K562 (cell line): Measurements from ENCODE around the gene SRPK2. TPM values are rescaled to one million over a fixed set of nuclear protein-coding genes. Genes with fewer than 3 reads are reported as not detected.
A peak's percentile ranks its signal among the peaks of the same experiment; 100 is the strongest.

Experiments used
- ATAC-seq: fragments of 200-7000 bp; cut with Tn5 transposase; 3 replicates; pipeline ENCODE4 v1.9.1; 2020; ENCODE audit warnings: moderate library complexity
- BruUV-seq: library from RNA; stranded (reverse); fragments of 400-500 nt; replicated peaks from 2 replicates; lab custom pipeline; 2021; lab: Mats Ljungman, UMichigan
- CTCF ChIA-PET: fragments of 300-600 bp; formaldehyde crosslinking; extraction: SDS; loops from one replicate; lab custom pipeline; 2021; ENCODE audit warnings: low intra/inter-chr PET ratio; lab: Yijun Ruan, JAX
- POLR2A ChIA-PET: fragments of 300-600, 350-650 bp; sonication (Branson Sonifier 250); formaldehyde crosslinking; extraction: SDS; loops from one replicate; lab custom pipeline; 2021; ENCODE audit warnings: antibody characterized with exemption, inconsistent platforms; lab: Yijun Ruan, JAX
- DNase-seq, 4 experiments: peaks; one replicate each; pipeline versions ENCODE4 v3.0.0 to v3.0.0-alpha.2; 2011 to 2018; ENCODE audit warnings: low spot score in 3 of 4, mixed read lengths in 3 of 4; ENCODE audit errors: extremely low read depth in 1 of 4
- FAIRE-seq: peaks from 2 replicates; lab custom pipeline; 2011; peaks lifted over from hg19 to GRCh38; lab: Jason Lieb, UNC
- H2AFZ ChIP-seq: 2 replicates; pipeline ENCODE4 v1.6.0; 2011; ENCODE audit warnings: low read depth, low read length, control low read depth, inconsistent platforms
- H3K27ac ChIP-seq: fragments of 200-600 bp; 3 replicates; pipeline ENCODE4 v1.8.0; 2011; ENCODE audit warnings: low read depth, mild to moderate bottlenecking, control low read depth, inconsistent platforms, low read length, moderate library complexity, mixed read lengths; ENCODE audit errors: extremely low read depth
- H3K27me3 ChIP-seq, 2 experiments: fragments of 300-600 bp in 1 of 2; 2 replicates in 1 of 2; 3 replicates in 1 of 2; pipeline versions ENCODE4 v1.6.0 to v1.8.0; 2011; ENCODE audit warnings: inconsistent platforms in 2 of 2, low read length in 2 of 2, mild to moderate bottlenecking in 1 of 2, mixed read lengths in 1 of 2, moderate library complexity in 1 of 2; ENCODE audit not compliant: control insufficient read depth in 2 of 2, insufficient read depth in 2 of 2
- H3K36me3 ChIP-seq: fragments of 300-600 bp; 3 replicates; pipeline ENCODE4 v1.8.0; 2011; ENCODE audit warnings: mild to moderate bottlenecking, low read length, inconsistent platforms; ENCODE audit not compliant: control insufficient read depth, insufficient read depth
- H3K4me1 ChIP-seq, 2 experiments: fragments of 200-600 bp in 1 of 2; replicated peaks in 1 of 2; 2 replicates in 1 of 2; 3 replicates in 1 of 2; pipeline versions ENCODE4 v1.5.1 to v1.8.0; 2011; ENCODE audit warnings: inconsistent platforms in 2 of 2, low read length in 2 of 2, mild to moderate bottlenecking in 1 of 2, mixed read lengths in 1 of 2, moderate library complexity in 1 of 2; ENCODE audit not compliant: control insufficient read depth in 2 of 2, insufficient read depth in 2 of 2
- H3K4me2 ChIP-seq: 2 replicates; pipeline ENCODE4 v1.6.1; 2011; ENCODE audit warnings: low read length, control low read depth, inconsistent platforms, mixed read lengths; ENCODE audit not compliant: insufficient read depth
- H3K4me3 ChIP-seq: fragments of 200-600 bp; sonication (generic), shearing (Covaris generic); 2 replicates; pipeline ENCODE4 v1.5.1; 2016; ENCODE audit warnings: control low read depth, inconsistent platforms
- H3K79me2 ChIP-seq: fragments of 200-600 bp; 3 replicates; pipeline ENCODE4 v1.8.0; 2011; ENCODE audit warnings: low read length, inconsistent platforms; ENCODE audit not compliant: control insufficient read depth, insufficient read depth
- H3K9ac ChIP-seq, 2 experiments: 2 replicates each; pipeline versions ENCODE4 v1.6.0 to v1.6.1; 2011; ENCODE audit warnings: low read depth in 2 of 2, low read length in 2 of 2, control low read depth in 1 of 2, inconsistent platforms in 1 of 2, mild to moderate bottlenecking in 1 of 2, mixed read lengths in 1 of 2; ENCODE audit not compliant: insufficient read depth in 1 of 2
- H3K9me1 ChIP-seq: one replicate; pipeline ENCODE4 v1.6.0; 2011; ENCODE audit warnings: inconsistent platforms, mild to moderate bottlenecking, low read length, moderate library complexity; ENCODE audit not compliant: control insufficient read depth, insufficient read depth
- H3K9me3 ChIP-seq: replicated peaks from 2 replicates; pipeline ENCODE4 v1.5.1; 2011; ENCODE audit warnings: low read depth, low read length, inconsistent platforms; ENCODE audit not compliant: control insufficient read depth, insufficient read depth
- H4K20me1 ChIP-seq: replicated peaks from 2 replicates; pipeline ENCODE4 v1.6.1; 2011; ENCODE audit warnings: low read length, inconsistent platforms, mixed read lengths; ENCODE audit not compliant: control insufficient read depth, insufficient read depth
- ATF4 ChIP-seq: fragments of 450-650 bp; formaldehyde crosslinking; IDR thresholded peaks from 2 replicates; pipeline ENCODE4 v1.4.0; 2022; ENCODE audit warnings: mild to moderate bottlenecking, moderate library complexity
- ELF1 ChIP-seq: fragments of 200-800 bp; sonication (Bioruptor generic); IDR thresholded peaks from 2 replicates; pipeline ENCODE4 v1.6.1; 2016; ENCODE audit warnings: missing genetic modification characterization, missing compliant biosample characterization
- ETV6 ChIP-seq, 3 experiments: fragments of 150-350 bp in 1 of 3; sonication (generic) in 1 of 3; formaldehyde crosslinking in 1 of 3; IDR thresholded peaks; 2 replicates each; pipeline versions ENCODE4 v1.6.1 to v1.8.0; 2014 to 2022; ENCODE audit warnings: borderline replicate concordance in 2 of 3, low read depth in 2 of 3, antibody characterized with exemption in 1 of 3, low read length in 1 of 3, mild to moderate bottlenecking in 1 of 3, missing genetic modification reagents in 1 of 3
- FOXK2 ChIP-seq, 2 experiments: fragments of 450-650 bp; IDR thresholded peaks in 1 of 2; conservative IDR thresholded peaks in 1 of 2; 2 replicates each; pipeline ENCODE4 v1.6.1; 2016; ENCODE audit warnings: low read depth in 2 of 2, mild to moderate bottlenecking in 1 of 2
- IRF2 ChIP-seq: sonication (generic); formaldehyde crosslinking; IDR thresholded peaks from 2 replicates; pipeline ENCODE4 v1.8.1; 2022; ENCODE audit warnings: mild to moderate bottlenecking, missing genetic modification reagents
- KDM5B ChIP-seq: fragments of 200-600 bp; sonication (generic); IDR thresholded peaks from 2 replicates; pipeline ENCODE4 v1.6.1; 2012; ENCODE audit warnings: low read depth, mild to moderate bottlenecking, moderate library complexity, low read length, control low read depth, inconsistent platforms; ENCODE audit not compliant: insufficient replicate concordance
- L3MBTL2 ChIP-seq: fragments of 450-650 bp; IDR thresholded peaks from 2 replicates; pipeline ENCODE4 v1.6.1; 2016; ENCODE audit warnings: mild to moderate bottlenecking, moderate library complexity
- OTX1 ChIP-seq: fragments of 450-650 bp; formaldehyde crosslinking; IDR thresholded peaks from 2 replicates; pipeline ENCODE4 v1.4.0; 2022; ENCODE audit warnings: mild to moderate bottlenecking
- SAFB ChIP-seq: fragments of 200-400 bp; formaldehyde crosslinking; IDR thresholded peaks from 2 replicates; pipeline ENCODE4 v1.6.1; 2017; ENCODE audit warnings: low read depth, low read length, borderline replicate concordance
- SMARCB1 ChIP-seq: IDR thresholded peaks from 2 replicates; pipeline ENCODE4 v1.6.1; 2011; ENCODE audit warnings: improper control_type of control experiment, low read depth; ENCODE audit not compliant: insufficient read length
- SMARCC2 ChIP-seq: fragments of 450-650 bp; IDR thresholded peaks from 2 replicates; pipeline ENCODE4 v1.6.1; 2017; ENCODE audit warnings: antibody characterized with exemption, moderate library complexity, mild to moderate bottlenecking, low read depth
- ZFPM2 ChIP-seq: fragments of 250-450 bp; sonication (Bioruptor Pico); IDR thresholded peaks from 2 replicates; pipeline ENCODE4 v1.5.1; 2022; ENCODE audit warnings: mild to moderate bottlenecking
- ZNF263 ChIP-seq: sonication (generic); formaldehyde crosslinking; IDR thresholded peaks from 2 replicates; pipeline ENCODE4 v1.8.0; 2022; ENCODE audit warnings: mild to moderate bottlenecking, missing genetic modification reagents, borderline replicate concordance
- ZNF311 ChIP-seq: fragments of 250-450 bp; sonication (Bioruptor Pico); IDR thresholded peaks from 2 replicates; pipeline ENCODE4 v1.4.0; 2020; ENCODE audit warnings: mild to moderate bottlenecking, moderate library complexity
- ZNF354B ChIP-seq: fragments of 250-450 bp; sonication (Bioruptor Pico); IDR thresholded peaks from 2 replicates; pipeline ENCODE4 v1.4.0; 2020
- ZNF445 ChIP-seq: fragments of 250-450 bp; sonication (Bioruptor Pico); IDR thresholded peaks from 2 replicates; pipeline ENCODE4 v1.4.0; 2020; ENCODE audit warnings: low read depth, mild to moderate bottlenecking, moderate library complexity
- ZNF695 ChIP-seq: fragments of 450-650 bp; formaldehyde crosslinking; IDR thresholded peaks from 2 replicates; pipeline ENCODE4 v1.4.0; 2020; ENCODE audit warnings: mild to moderate bottlenecking, moderate library complexity
- WGBS: fragments of 100-300 bp; shearing (Covaris generic); methylation state at CpG from one replicate; pipeline ENCODE4 v1.1.6; 2016; ENCODE audit warnings: low coverage, mixed read lengths; ENCODE audit not compliant: insufficient coverage; ENCODE audit errors: missing lambda C conversion rate; 5-methylcytosine and 5-hydroxymethylcytosine counted together
- in situ Hi-C: fragments of 300-500 bp; cut with MboI; formaldehyde crosslinking; loops from 4 replicates; pipeline ENCODE4 v1.15.0; 2018; ENCODE audit warnings: inconsistent platforms, mixed read lengths
- intact Hi-C: fragments of 100-400 bp; cut with micrococcal nuclease; formaldehyde crosslinking; loops from 2 replicates; pipeline ENCODE4 v1.14.2; 2022
- polyA plus RNA-seq, 8 experiments: library from polyadenylated mRNA; depleted of rRNA in 4 of 8; stranded (reverse) in 5 of 8; unstranded in 3 of 8; fragments of >200 nt; fragmentation: Nextera tagmentation in 2 of 8; fragmentation: Illumina TruSeq in 1 of 8; extraction: Ambion mirVana in 2 of 8; extraction: Trizol in 1 of 8; gene quantifications; 2 replicates each; pipeline versions ENCODE4 v1.2.1 to v1.2.3, GENCODE V29; 2011 to 2014; ENCODE audit warnings: inconsistent platforms in 1 of 8, missing spikeins in 1 of 8
- total RNA-seq, 7 experiments: library from RNA; depleted of rRNA in 6 of 7; stranded (reverse); fragments of >200 nt in 6 of 7; fragmentation: Illumina TruSeq in 2 of 7; extraction: Trizol in 2 of 7; gene quantifications; 2 replicates each; pipeline versions ENCODE4 v1.2.1 to v1.2.3, GENCODE V29; 2011 to 2021; ENCODE audit warnings: low replicate concordance in 1 of 7
- TF ChIP-seq, protein P1 (sequence below): IDR thresholded peaks from 2 replicates; pipeline ENCODE4 v1.6.1; 2011; ENCODE audit warnings: borderline replicate concordance, low read depth, mild to moderate bottlenecking, moderate library complexity, low read length; ENCODE audit not compliant: insufficient read depth, poor library complexity, severe bottlenecking
- TF ChIP-seq, protein P2 (sequence below): fragments of 250-450 bp; sonication (Bioruptor Pico); IDR thresholded peaks from 2 replicates; pipeline ENCODE4 v1.4.0; 2020; ENCODE audit warnings: borderline replicate concordance

The SRPK2 gene
- total and polyA plus RNA-seq, 9 of the 15 experiments (the other 6 are each of a cell fraction or from before 2014, with no cell fraction given): 21.5 to 44.7 (median 33.3) TPM

GRCh38 chr7:105256761-105257231 is 131.9 kb downstream of the SRPK2 start:
- ChIA-PET POLR2A (interaction anchor here (0.6 to 1.3 kb wide), 3 partner anchors 12 to 97 kb away, joined by 3 read pairs; no protein-coding TSS in a partner anchor), CTCF (no interaction called here)
- Histone ChIP-seq H3K79me2 (peaks cover 28% of the 10 kb centered on the region), H4K20me1 (no peaks in the 10 kb centered on the region; the same call in 1 of the 2 replicates), H3K4me1 (peaks cover 3 to 21% of the 10 kb centered on the region in 2 experiments; a peak in 3 of 5 replicates), H3K27ac (no peak overlapping the region), H3K9me1 (no peaks in the 10 kb centered on the region), H3K4me3 (no peak overlapping the region), H2AFZ (no peak overlapping the region), H3K9ac (no peak overlapping the region), H3K4me2 (no peak overlapping the region), H3K9me3 (no peaks in the 10 kb centered on the region), H3K36me3 (no peaks in the 10 kb centered on the region), H3K27me3 (no peaks in the 10 kb centered on the region)
- in situ Hi-C loops (no loop called here), intact Hi-C loops (no loop called here)
- FAIRE-seq (no peak), ATAC-seq (peak; percentile 61), DNase-seq (no peak)
- WGBS: 43% methylated on average over 2 of the region's 2 CpGs
- BruUV-seq: no TSS peak
- TF ChIP-seq ETV6 (IDR thresholded peaks at IDR 0.05; ENCODE audit: borderline replicate concordance in 1 of 2, low read depth in 2 of 2, low read length in 1 of 2) (no peak), ETV6 (CRISPR knock-in tag; IDR thresholded peaks at IDR 0.05; ENCODE audit: borderline replicate concordance) (no peak), SMARCB1 (no peak), SAFB (no peak), ZNF695 (CRISPR knock-in tag) (no peak), IRF2 (no peak), ZNF354B (no peak), ZNF445 (CRISPR knock-in tag) (no peak), ZNF311 (CRISPR knock-in tag) (no peak), L3MBTL2 (no peak), ZNF263 (CRISPR knock-in tag) (no peak), SMARCC2 (no peak), ZFPM2 (CRISPR knock-in tag) (no peak), FOXK2 (conservative IDR thresholded peaks at IDR 0.05 in 1 of 2, IDR thresholded peaks at IDR 0.05 in 1 of 2; ENCODE audit: low read depth in 2 of 2) (no peak), OTX1 (CRISPR knock-in tag) (no peak), ATF4 (CRISPR knock-in tag) (no peak), KDM5B (no peak), ELF1 (tag) (no peak)
- TF ChIP-seq, protein P1, sequence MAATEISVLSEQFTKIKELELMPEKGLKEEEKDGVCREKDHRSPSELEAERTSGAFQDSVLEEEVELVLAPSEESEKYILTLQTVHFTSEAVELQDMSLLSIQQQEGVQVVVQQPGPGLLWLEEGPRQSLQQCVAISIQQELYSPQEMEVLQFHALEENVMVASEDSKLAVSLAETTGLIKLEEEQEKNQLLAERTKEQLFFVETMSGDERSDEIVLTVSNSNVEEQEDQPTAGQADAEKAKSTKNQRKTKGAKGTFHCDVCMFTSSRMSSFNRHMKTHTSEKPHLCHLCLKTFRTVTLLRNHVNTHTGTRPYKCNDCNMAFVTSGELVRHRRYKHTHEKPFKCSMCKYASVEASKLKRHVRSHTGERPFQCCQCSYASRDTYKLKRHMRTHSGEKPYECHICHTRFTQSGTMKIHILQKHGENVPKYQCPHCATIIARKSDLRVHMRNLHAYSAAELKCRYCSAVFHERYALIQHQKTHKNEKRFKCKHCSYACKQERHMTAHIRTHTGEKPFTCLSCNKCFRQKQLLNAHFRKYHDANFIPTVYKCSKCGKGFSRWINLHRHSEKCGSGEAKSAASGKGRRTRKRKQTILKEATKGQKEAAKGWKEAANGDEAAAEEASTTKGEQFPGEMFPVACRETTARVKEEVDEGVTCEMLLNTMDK: no peak
- TF ChIP-seq, protein P2, sequence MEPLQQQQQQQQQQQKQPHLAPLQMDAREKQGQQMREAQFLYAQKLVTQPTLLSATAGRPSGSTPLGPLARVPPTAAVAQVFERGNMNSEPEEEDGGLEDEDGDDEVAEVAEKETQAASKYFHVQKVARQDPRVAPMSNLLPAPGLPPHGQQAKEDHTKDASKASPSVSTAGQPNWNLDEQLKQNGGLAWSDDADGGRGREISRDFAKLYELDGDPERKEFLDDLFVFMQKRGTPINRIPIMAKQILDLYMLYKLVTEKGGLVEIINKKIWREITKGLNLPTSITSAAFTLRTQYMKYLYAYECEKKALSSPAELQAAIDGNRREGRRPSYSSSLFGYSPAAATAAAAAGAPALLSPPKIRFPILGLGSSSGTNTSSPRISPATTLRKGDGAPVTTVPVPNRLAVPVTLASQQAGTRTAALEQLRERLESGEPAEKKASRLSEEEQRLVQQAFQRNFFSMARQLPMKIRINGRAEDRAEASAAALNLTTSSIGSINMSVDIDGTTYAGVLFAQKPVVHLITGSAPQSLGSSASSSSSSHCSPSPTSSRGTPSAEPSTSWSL: no peak
